IPS-11a (cell line): ENCODE results near the gene DMAC2.
"Not testable (repeated sequence)": the region's sequence is repeated elsewhere in the genome, so short reads cannot be mapped to it uniquely, and the experiment has no call there.

Source experiments
- H3K4me3 ChIP-seq: one replicate; pipeline ENCODE4 v1.5.1; 2013; ENCODE audit warnings: low read depth, low read length, control low read depth

DMAC2 gene

GRCh38 chr19:41443813-41444455, 4.2 kb upstream of the DMAC2 start:
- no peak overlapping the region for H3K4me3 ChIP-seq

GRCh38 chr19:41442473-41443355, 3.0 kb upstream of the DMAC2 start, which contains the start of gene ERICH4:
Gene ERICH4 (plus strand): TSS chr19:41443156. CDS start chr19:41443170, 14 bp downstream.
- H3K4me3 ChIP-seq = no peak within 1 kb of the TSS

GRCh38 chr19:41441321-41441945, 1.7 kb upstream of the DMAC2 start:
- no peak overlapping the region for H3K4me3 ChIP-seq

GRCh38 chr19:41437944-41438574, 1.7 kb downstream of the DMAC2 start:
- no peak overlapping the region for H3K4me3 ChIP-seq

GRCh38 chr19:41436674-41436951, 3.1 kb downstream of the DMAC2 start:
- H3K4me3 ChIP-seq = no peak overlapping the region

- H3K4me3 ChIP-seq = no peak overlapping the region
Observed at GRCh38 chr19:41435936-41436673, 3.6 kb downstream of the DMAC2 start.

GRCh38 chr19:41435376-41435775, 4.3 kb downstream of the DMAC2 start:
- H3K4me3 ChIP-seq = not testable (repeated sequence)

GRCh38 chr19:41434450-41434849, 5.3 kb downstream of the DMAC2 start:
- no peak overlapping the region for H3K4me3 ChIP-seq

- no peak overlapping the region for H3K4me3 ChIP-seq
Observed at GRCh38 chr19:41433171-41433570, 6.5 kb downstream of the DMAC2 start.

- no peak overlapping the region for H3K4me3 ChIP-seq
Observed at GRCh38 chr19:41431426-41432386, 8.0 kb downstream of the DMAC2 start.

- H3K4me3 ChIP-seq = no peak overlapping the region
Observed at GRCh38 chr19:41430922-41431321, 8.8 kb downstream of the DMAC2 start.

GRCh38 chr19:41428481-41428859, 11.2 kb downstream of the DMAC2 start:
- peak overlapping the region; percentile 50 for H3K4me3 ChIP-seq

- H3K4me3 ChIP-seq = peak overlapping the region; percentile 50
Observed at GRCh38 chr19:41427647-41428480, 11.8 kb downstream of the DMAC2 start.

GRCh38 chr19:41426952-41427646, 12.6 kb downstream of the DMAC2 start, which contains the start of gene B3GNT8:
Gene B3GNT8 (minus strand): TSS chr19:41427374. CDS start chr19:41426778, 596 bp downstream.
- H3K4me3 ChIP-seq = peak within 1 kb of the TSS; percentile 50

GRCh38 chr19:41426116-41426841, 13.4 kb downstream of the DMAC2 start:
- H3K4me3 ChIP-seq = no peak overlapping the region

- H3K4me3 ChIP-seq = no peak overlapping the region
Observed at GRCh38 chr19:41425174-41426115, 14.3 kb downstream of the DMAC2 start.
